AG09319 (cell line): ENCODE results near the gene AAGAB.

Experiments used
- DNase-seq: peaks from one replicate; pipeline ENCODE4 v3.0.0-alpha.2; 2010; ENCODE audit warnings: low read depth; ENCODE audit errors: extremely low read depth
- CTCF ChIP-seq: IDR thresholded peaks from 2 replicates; pipeline ENCODE4 v1.5.1; 2011; ENCODE audit warnings: low read depth, mild to moderate bottlenecking, inconsistent platforms, low read length, moderate library complexity

The AAGAB gene

DNA sequence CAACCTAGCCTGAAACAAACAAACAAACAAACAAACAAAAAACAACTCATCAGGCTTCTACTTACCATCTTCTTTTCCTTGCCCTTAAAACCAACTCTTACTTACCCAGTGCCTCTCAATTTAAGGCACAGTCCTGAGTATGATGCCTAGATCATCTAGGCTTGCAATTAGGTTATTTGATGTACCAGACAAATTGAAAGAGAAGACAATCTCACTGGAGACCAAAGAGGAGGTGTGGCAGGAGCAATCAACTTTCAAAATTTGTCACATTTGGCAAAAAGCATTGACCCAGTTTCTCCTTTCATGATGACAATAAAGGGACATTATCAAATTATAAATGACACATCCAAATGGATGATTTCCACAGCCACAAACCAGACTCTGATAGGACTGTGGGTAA, 36.0 kb downstream of the AAGAB start:
- no peak for TF ChIP-seq CTCF

GRCh38 chr15:67216859-67217258, 37.6 kb downstream of the AAGAB start:
- no peak for DNase-seq
- no peak for TF ChIP-seq CTCF

More for the DNA sequence above, 36.0 kb downstream of the AAGAB start:
- DNase-seq, result no peak

GRCh38 chr15:67215102-67215501, 39.4 kb downstream of the AAGAB start:
- TF ChIP-seq CTCF, result no peak
- no peak for DNase-seq

GRCh38 chr15:67212684-67213367, 41.6 kb downstream of the AAGAB start:
- DNase-seq, result no peak
- no peak for TF ChIP-seq CTCF

GRCh38 chr15:67210555-67211168, 43.8 kb downstream of the AAGAB start:
- no peak for DNase-seq

GRCh38 chr15:67208396-67208795, 46.1 kb downstream of the AAGAB start:
- no peak for TF ChIP-seq CTCF
- DNase-seq, result no peak

More at GRCh38 chr15:67210555-67211168, 43.8 kb downstream of the AAGAB start:
- TF ChIP-seq CTCF, result no peak

GRCh38 chr15:67207555-67208207, 46.8 kb downstream of the AAGAB start:
- no peak for TF ChIP-seq CTCF
- DNase-seq, result no peak
